ENCODE results near the gene STK40. TPM values are rescaled to one million over a fixed set of nuclear protein-coding genes. Genes with fewer than 3 reads are reported as not detected.
A peak's percentile ranks its signal among the peaks of the same experiment; 100 is the strongest.

Gene STK40
- total RNA-seq, 1 donor = 12.9 TPM

- no peak for TF ChIP-seq CTCF (IDR thresholded peaks at IDR 0.05; ENCODE audit: insufficient read depth, low read length)
- DNase-seq (ENCODE audit: low read depth) = peak; percentile 31
These were observed 26.2 kb upstream of the STK40 start for GRCh38 chr1:36411674-36412648.

GRCh38 chr1:36408479-36408878 is 22.8 kb upstream of the STK40 start:
- no peak for TF ChIP-seq CTCF (IDR thresholded peaks at IDR 0.05; ENCODE audit: insufficient read depth, low read length)
- H3K4me3 ChIP-seq (ENCODE audit: low read depth, low read length) = no peak overlapping the region
- DNase-seq (ENCODE audit: low read depth) = peak; percentile 41

More at GRCh38 chr1:36411674-36412648, 26.2 kb upstream of the STK40 start:
- no peak overlapping the region for H3K4me3 ChIP-seq (ENCODE audit: low read depth, low read length)

GRCh38 chr1:36406440-36406839 is 20.7 kb upstream of the STK40 start:
- no peak for DNase-seq (ENCODE audit: low read depth)
- TF ChIP-seq CTCF (IDR thresholded peaks at IDR 0.05; ENCODE audit: insufficient read depth, low read length) = no peak
- H3K4me3 ChIP-seq (ENCODE audit: low read depth, low read length) = no peak overlapping the region

- H3K4me3 ChIP-seq (ENCODE audit: low read depth, low read length) = no peak overlapping the region
- no peak for TF ChIP-seq CTCF (IDR thresholded peaks at IDR 0.05; ENCODE audit: insufficient read depth, low read length)
- DNase-seq (ENCODE audit: low read depth) = no peak
These were observed 16.8 kb upstream of the STK40 start for GRCh38 chr1:36402504-36402890.

GRCh38 chr1:36401602-36402503 is 16.1 kb upstream of the STK40 start:
- TF ChIP-seq CTCF (IDR thresholded peaks at IDR 0.05; ENCODE audit: insufficient read depth, low read length) = no peak
- H3K4me3 ChIP-seq (ENCODE audit: low read depth, low read length) = peak overlapping the region; percentile 54
- no peak for DNase-seq (ENCODE audit: low read depth)

GRCh38 chr1:36400825-36401601 is 15.3 kb upstream of the STK40 start:
- H3K4me3 ChIP-seq (ENCODE audit: low read depth, low read length) = peak overlapping the region; percentile 54
- no peak for TF ChIP-seq CTCF (IDR thresholded peaks at IDR 0.05; ENCODE audit: insufficient read depth, low read length)
- peak; percentile 76 for DNase-seq (ENCODE audit: low read depth)

Measured in fibroblast of the aortic adventitia (primary cell).